Fibroblast of the aortic adventitia (primary cell): ENCODE results near the gene NDUFA11. TPM values are rescaled to one million over a fixed set of nuclear protein-coding genes. Genes with fewer than 3 reads are reported as not detected.

Experiments used
- DNase-seq: peaks from one replicate; pipeline ENCODE4 v3.0.0-alpha.2; 2010; ENCODE audit warnings: low read depth
- H3K4me3 ChIP-seq: 2 replicates; pipeline ENCODE4 v1.5.1; 2011; ENCODE audit warnings: low read depth, mild to moderate bottlenecking, control low read depth, low read length, moderate library complexity
- total RNA-seq: library from RNA; depleted of rRNA; stranded (reverse); fragments of >200 nt; gene quantifications from 2 replicates; pipeline ENCODE4 v1.2.3, GENCODE V29; 2012; ENCODE audit warnings: low replicate concordance
- TF ChIP-seq, protein P1 (sequence below): IDR thresholded peaks from 2 replicates; pipeline ENCODE4 v1.5.1; 2011; ENCODE audit warnings: mild to moderate bottlenecking, low read length, control low read depth, inconsistent platforms; ENCODE audit not compliant: insufficient read depth

Gene NDUFA11
- total RNA-seq, 1 donor, result 261 TPM

GRCh38 chr19:5948752-5949564, 45.4 kb upstream of the NDUFA11 start:
- no peak overlapping the region for H3K4me3 ChIP-seq
- TF ChIP-seq, protein P1, sequence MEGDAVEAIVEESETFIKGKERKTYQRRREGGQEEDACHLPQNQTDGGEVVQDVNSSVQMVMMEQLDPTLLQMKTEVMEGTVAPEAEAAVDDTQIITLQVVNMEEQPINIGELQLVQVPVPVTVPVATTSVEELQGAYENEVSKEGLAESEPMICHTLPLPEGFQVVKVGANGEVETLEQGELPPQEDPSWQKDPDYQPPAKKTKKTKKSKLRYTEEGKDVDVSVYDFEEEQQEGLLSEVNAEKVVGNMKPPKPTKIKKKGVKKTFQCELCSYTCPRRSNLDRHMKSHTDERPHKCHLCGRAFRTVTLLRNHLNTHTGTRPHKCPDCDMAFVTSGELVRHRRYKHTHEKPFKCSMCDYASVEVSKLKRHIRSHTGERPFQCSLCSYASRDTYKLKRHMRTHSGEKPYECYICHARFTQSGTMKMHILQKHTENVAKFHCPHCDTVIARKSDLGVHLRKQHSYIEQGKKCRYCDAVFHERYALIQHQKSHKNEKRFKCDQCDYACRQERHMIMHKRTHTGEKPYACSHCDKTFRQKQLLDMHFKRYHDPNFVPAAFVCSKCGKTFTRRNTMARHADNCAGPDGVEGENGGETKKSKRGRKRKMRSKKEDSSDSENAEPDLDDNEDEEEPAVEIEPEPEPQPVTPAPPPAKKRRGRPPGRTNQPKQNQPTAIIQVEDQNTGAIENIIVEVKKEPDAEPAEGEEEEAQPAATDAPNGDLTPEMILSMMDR, result no peak

GRCh38 chr19:5947435-5947834, 43.8 kb upstream of the NDUFA11 start:
- no peak for DNase-seq
- TF ChIP-seq, protein P1, result no peak
- no peak overlapping the region for H3K4me3 ChIP-seq

More at GRCh38 chr19:5948752-5949564, 45.4 kb upstream of the NDUFA11 start:
- peak; percentile 54 for DNase-seq

DNA sequence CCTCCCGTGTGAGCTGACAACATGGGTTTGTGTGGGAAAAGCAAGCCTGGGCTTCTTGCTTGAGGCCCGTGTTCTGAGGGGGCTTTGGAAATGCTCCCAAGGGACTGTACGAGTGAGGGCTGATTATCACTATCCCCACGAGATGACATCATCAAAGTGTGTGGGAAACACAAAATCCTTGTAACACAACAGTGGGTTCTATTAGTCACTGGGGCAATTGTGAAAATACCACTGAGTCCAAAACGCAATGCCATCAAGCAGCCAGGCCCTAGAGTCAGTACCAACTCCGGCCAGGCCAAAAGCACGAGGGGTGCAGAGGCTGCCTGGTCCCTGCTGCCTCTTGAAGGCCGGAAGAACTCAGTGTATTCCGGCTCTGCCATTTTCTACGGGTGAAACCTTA, 40.0 kb upstream of the NDUFA11 start:
- H3K4me3 ChIP-seq, result no peak overlapping the region
- DNase-seq, result peak; percentile 55
- TF ChIP-seq, protein P1, result no peak

GRCh38 chr19:5943045-5943444, 39.5 kb upstream of the NDUFA11 start:
- no peak overlapping the region for H3K4me3 ChIP-seq
- no peak for DNase-seq
- TF ChIP-seq, protein P1, result no peak

- TF ChIP-seq, protein P1, result no peak
- no peak for DNase-seq
- H3K4me3 ChIP-seq, result no peak overlapping the region
Observed at GRCh38 chr19:5941673-5942072, 38.1 kb upstream of the NDUFA11 start.

- H3K4me3 ChIP-seq, result no peak overlapping the region
- no peak for DNase-seq
- TF ChIP-seq, protein P1, result no peak
Observed at GRCh38 chr19:5940260-5941208, 36.9 kb upstream of the NDUFA11 start.
